Smooth muscle cell (in vitro differentiated cells): Measurements from ENCODE around the gene PCDHGA6. TPM values are rescaled to one million over a fixed set of nuclear protein-coding genes. Genes with fewer than 3 reads are reported as not detected.

Source experiments
- DNase-seq: peaks from one replicate; lab custom pipeline; 2025; ENCODE audit not compliant: unreplicated experiment; lab: John Stamatoyannopoulos, UW
- H2AFZ ChIP-seq: fragments of 200-600 bp; sonication (generic); 2 replicates; pipeline ENCODE4 v1.6.0; 2016; ENCODE audit warnings: antibody characterized with exemption, low read depth, mild to moderate bottlenecking
- H3F3A ChIP-seq: fragments of 200-600 bp; sonication (generic); 2 replicates; pipeline ENCODE4 v1.6.0; 2017; ENCODE audit warnings: antibody characterized with exemption, low read depth
- H3K27ac ChIP-seq: fragments of 200-600 bp; sonication (generic); 2 replicates; pipeline ENCODE4 v1.5.1; 2016; ENCODE audit warnings: low read depth, mild to moderate bottlenecking
- H3K27me3 ChIP-seq: fragments of 200-600 bp; sonication (generic); 2 replicates; pipeline ENCODE4 v1.6.1; 2016; ENCODE audit warnings: low read depth, mild to moderate bottlenecking
- H3K36me3 ChIP-seq: fragments of 200-600 bp; sonication (generic); 2 replicates; pipeline ENCODE4 v1.5.1; 2016; ENCODE audit warnings: low read depth
- H3K4me1 ChIP-seq: fragments of 200-600 bp; sonication (generic); 2 replicates; pipeline ENCODE4 v1.5.1; 2016; ENCODE audit warnings: low read depth
- H3K4me2 ChIP-seq: fragments of 200-600 bp; sonication (generic); 2 replicates; pipeline ENCODE4 v1.6.0; 2016; ENCODE audit warnings: mild to moderate bottlenecking
- H3K4me3 ChIP-seq: fragments of 200-600 bp; sonication (generic); 2 replicates; pipeline ENCODE4 v1.5.1; 2016; ENCODE audit warnings: mild to moderate bottlenecking
- H3K79me2 ChIP-seq: fragments of 200-600 bp; sonication (generic); 2 replicates; pipeline ENCODE4 v1.6.0; 2016; ENCODE audit warnings: low read depth, mild to moderate bottlenecking
- H3K9ac ChIP-seq: fragments of 200-600 bp; sonication (generic); 2 replicates; pipeline ENCODE4 v1.6.0; 2016; ENCODE audit warnings: low read depth
- H3K9me3 ChIP-seq: fragments of 200-600 bp; sonication (generic); replicated peaks from 2 replicates; pipeline ENCODE4 v1.5.1; 2016; ENCODE audit warnings: low read depth
- H4K20me1 ChIP-seq: fragments of 200-600 bp; sonication (generic); 2 replicates; pipeline ENCODE4 v1.6.0; 2016; ENCODE audit warnings: low read depth
- WGBS: methylation state at CpG from one replicate; pipeline ENCODE4 v1.1.7; 2016; ENCODE audit warnings: low lambda C conversion rate; 5-methylcytosine and 5-hydroxymethylcytosine counted together
- polyA plus RNA-seq: library from polyadenylated mRNA; unstranded; fragments of >200 nt; fragmentation: Nextera tagmentation; extraction: Ambion mirVana; gene quantifications from 2 replicates; pipeline ENCODE4 v1.2.1, GENCODE V29; 2016
- total RNA-seq: library from RNA; depleted of rRNA; stranded (reverse); fragments of >200 nt; gene quantifications from 2 replicates; pipeline ENCODE4 v1.2.3, GENCODE V29; 2014
- TF ChIP-seq, protein P1 (sequence below): fragments of 200-600 bp; sonication (generic); IDR thresholded peaks from 2 replicates; pipeline ENCODE4 v1.5.1; 2017; ENCODE audit warnings: borderline replicate concordance, mild to moderate bottlenecking, antibody characterized with exemption; ENCODE audit not compliant: insufficient read depth, poor library complexity, severe bottlenecking

The PCDHGA6 gene
- total and polyA plus RNA-seq, 2 experiments from 2014 or later: 0.27 TPM; not detected in 1

DNA sequence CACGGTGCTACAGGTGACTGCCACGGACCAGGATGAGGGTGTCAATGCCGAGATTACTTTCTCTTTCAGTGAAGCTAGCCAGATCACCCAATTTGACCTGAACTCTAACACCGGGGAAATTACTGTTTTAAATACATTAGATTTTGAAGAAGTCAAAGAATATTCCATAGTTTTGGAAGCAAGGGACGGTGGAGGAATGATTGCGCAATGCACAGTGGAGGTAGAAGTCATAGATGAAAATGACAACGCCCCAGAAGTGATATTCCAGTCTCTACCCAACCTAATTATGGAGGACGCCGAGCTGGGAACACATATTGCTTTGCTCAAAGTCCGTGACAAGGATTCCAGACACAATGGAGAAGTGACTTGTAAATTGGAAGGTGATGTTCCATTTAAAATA, 15.0 kb downstream of the PCDHGA6 start:
- TF ChIP-seq, protein P1, sequence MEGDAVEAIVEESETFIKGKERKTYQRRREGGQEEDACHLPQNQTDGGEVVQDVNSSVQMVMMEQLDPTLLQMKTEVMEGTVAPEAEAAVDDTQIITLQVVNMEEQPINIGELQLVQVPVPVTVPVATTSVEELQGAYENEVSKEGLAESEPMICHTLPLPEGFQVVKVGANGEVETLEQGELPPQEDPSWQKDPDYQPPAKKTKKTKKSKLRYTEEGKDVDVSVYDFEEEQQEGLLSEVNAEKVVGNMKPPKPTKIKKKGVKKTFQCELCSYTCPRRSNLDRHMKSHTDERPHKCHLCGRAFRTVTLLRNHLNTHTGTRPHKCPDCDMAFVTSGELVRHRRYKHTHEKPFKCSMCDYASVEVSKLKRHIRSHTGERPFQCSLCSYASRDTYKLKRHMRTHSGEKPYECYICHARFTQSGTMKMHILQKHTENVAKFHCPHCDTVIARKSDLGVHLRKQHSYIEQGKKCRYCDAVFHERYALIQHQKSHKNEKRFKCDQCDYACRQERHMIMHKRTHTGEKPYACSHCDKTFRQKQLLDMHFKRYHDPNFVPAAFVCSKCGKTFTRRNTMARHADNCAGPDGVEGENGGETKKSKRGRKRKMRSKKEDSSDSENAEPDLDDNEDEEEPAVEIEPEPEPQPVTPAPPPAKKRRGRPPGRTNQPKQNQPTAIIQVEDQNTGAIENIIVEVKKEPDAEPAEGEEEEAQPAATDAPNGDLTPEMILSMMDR: no peak
- Histone ChIP-seq H3K36me3 (peaks cover 34% of the 10 kb centered on the region), H3K27me3 (no peaks in the 10 kb centered on the region), H4K20me1 (no peaks in the 10 kb centered on the region), H3K4me3 (no peak overlapping the region), H3K4me2 (peak overlapping the region; percentile 72), H3K79me2 (peaks cover 11% of the 10 kb centered on the region), H3F3A (no peaks in the 10 kb centered on the region), H3K4me1 (no peaks in the 10 kb centered on the region), H3K27ac (no peak overlapping the region), H2AFZ (no peak overlapping the region), H3K9me3 (peaks cover 48% of the 10 kb centered on the region), H3K9ac (no peak overlapping the region)
- 94% methylated on average over 10 of the region's 10 CpGs for WGBS
- no peak for DNase-seq

DNA sequence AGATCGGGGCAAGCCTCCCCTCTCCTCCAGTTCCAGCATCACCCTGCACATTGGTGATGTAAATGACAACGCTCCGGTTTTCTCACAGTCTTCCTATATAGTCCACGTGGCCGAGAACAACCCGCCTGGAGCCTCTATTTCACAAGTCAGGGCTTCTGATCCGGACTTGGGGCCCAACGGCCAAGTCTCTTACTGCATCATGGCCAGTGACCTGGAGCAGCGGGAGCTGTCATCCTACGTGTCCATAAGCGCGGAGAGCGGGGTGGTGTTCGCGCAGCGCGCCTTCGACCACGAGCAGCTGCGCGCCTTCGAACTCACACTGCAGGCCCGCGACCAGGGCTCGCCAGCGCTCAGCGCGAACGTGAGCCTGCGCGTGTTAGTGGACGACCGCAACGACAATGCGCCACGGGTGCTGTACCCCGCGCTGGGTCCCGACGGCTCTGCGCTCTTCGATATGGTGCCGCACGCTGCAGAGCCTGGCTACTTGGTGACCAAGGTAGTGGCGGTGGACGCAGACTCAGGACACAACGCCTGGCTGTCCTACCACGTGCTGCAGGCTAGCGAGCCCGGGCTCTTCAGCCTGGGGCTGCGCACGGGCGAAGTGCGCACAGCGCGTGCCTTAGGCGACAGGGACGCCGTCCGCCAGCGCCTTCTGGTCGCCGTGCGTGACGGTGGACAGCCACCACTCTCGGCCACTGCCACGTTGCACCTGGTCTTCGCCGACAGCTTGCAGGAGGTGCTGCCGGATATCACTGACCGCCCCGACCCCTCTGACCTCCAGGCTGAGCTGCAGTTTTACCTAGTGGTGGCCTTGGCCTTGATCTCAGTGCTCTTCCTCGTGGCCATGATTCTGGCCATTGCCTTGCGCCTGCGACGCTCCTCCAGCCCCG, 15.7 kb downstream of the PCDHGA6 start:
- 98% methylated on average over 68 of the region's 77 CpGs for WGBS
- Histone ChIP-seq H3K4me1 (no peaks in the 10 kb centered on the region), H3K79me2 (peaks cover 11% of the 10 kb centered on the region), H3F3A (no peaks in the 10 kb centered on the region), H3K4me2 (no peak overlapping the region), H3K4me3 (peak overlapping the region; percentile 35), H2AFZ (no peak overlapping the region), H4K20me1 (no peaks in the 10 kb centered on the region), H3K9me3 (peaks cover 49% of the 10 kb centered on the region), H3K9ac (no peak overlapping the region), H3K27ac (no peak overlapping the region), H3K27me3 (no peaks in the 10 kb centered on the region), H3K36me3 (peaks cover 34% of the 10 kb centered on the region)
- no peak for DNase-seq
- TF ChIP-seq, protein P1: no peak

DNA sequence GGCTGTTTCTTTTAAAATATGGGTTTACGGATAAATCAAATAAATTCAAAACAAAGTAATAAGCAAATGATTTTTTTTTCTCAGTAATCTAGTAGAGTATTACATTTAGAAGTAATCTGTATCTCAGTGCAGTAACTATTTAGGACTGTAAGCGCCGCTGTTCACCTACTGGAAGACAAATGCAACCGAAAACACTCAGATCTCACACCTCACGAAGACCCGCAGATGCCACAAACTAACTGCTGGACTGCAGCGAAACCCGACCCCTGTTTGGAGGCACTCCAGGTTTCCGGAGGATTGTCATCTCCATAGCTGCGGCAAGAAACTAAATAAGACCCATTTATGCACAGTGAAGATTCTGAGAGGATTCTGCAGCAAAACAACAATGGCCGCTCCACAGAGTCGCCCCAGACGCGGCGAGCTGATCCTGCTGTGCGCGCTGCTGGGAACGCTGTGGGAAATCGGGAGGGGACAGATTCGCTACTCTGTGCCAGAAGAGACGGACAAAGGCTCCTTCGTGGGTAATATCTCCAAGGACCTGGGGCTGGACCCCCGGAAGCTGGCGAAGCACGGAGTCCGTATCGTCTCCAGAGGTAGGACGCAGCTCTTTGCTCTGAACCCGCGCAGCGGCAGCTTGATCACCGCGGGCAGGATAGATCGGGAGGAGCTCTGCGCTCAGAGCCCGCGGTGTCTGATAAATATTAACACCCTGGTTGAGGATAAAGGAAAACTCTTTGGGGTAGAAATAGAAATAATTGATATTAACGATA, 18.9 kb downstream of the PCDHGA6 start, which contains the start of gene PCDHGA8:
TSS of gene PCDHGA8 (plus strand) at position 205 of the 770 bp plus-strand sequence. CDS start at position 386, 181 bp downstream.
- peaks cover 53% of the 10 kb centered on the region for H3K9me3 ChIP-seq
- H3K27me3 ChIP-seq: no peaks in the 10 kb centered on the region
- H3K4me1 ChIP-seq: no peaks in the 10 kb centered on the region
- peaks cover 15% of the 10 kb centered on the region for H3K79me2 ChIP-seq
- no peaks in the 10 kb centered on the region for H3F3A ChIP-seq
- no peak within 1 kb of the TSS for H3K27ac ChIP-seq
- TF ChIP-seq, protein P1: no peak
- H4K20me1 ChIP-seq: no peaks in the 10 kb centered on the region
- H3K9ac ChIP-seq: no peak within 1 kb of the TSS
- no peak for DNase-seq
- H3K36me3 ChIP-seq: peaks cover 37% of the 10 kb centered on the region
- peak within 1 kb of the TSS; percentile 35 for H3K4me3 ChIP-seq
- no peak within 1 kb of the TSS for H2AFZ ChIP-seq
- peak within 1 kb of the TSS; percentile 53 for H3K4me2 ChIP-seq
- 98% methylated on average over 38 of the region's 38 CpGs for WGBS
